GM21390 (cell line): ENCODE measurements around the gene HOXA3.

Experiments used
- ATAC-seq: cut with Tn5 transposase; IDR thresholded peaks from one replicate; pipeline ENCODE4 v1.9.1; 2021; ENCODE audit not compliant: unreplicated experiment

HOXA3 gene

GRCh38 chr7:27189997-27190748 lies 37.8 kb upstream of the HOXA3 start:
- ATAC-seq: no peak

GRCh38 chr7:27189295-27189996 lies 37.1 kb upstream of the HOXA3 start:
- ATAC-seq: no peak

GRCh38 chr7:27188386-27189294 lies 36.3 kb upstream of the HOXA3 start:
- ATAC-seq: no peak

- no peak for ATAC-seq
Observed at GRCh38 chr7:27187475-27188385, 35.3 kb upstream of the HOXA3 start.

DNA sequence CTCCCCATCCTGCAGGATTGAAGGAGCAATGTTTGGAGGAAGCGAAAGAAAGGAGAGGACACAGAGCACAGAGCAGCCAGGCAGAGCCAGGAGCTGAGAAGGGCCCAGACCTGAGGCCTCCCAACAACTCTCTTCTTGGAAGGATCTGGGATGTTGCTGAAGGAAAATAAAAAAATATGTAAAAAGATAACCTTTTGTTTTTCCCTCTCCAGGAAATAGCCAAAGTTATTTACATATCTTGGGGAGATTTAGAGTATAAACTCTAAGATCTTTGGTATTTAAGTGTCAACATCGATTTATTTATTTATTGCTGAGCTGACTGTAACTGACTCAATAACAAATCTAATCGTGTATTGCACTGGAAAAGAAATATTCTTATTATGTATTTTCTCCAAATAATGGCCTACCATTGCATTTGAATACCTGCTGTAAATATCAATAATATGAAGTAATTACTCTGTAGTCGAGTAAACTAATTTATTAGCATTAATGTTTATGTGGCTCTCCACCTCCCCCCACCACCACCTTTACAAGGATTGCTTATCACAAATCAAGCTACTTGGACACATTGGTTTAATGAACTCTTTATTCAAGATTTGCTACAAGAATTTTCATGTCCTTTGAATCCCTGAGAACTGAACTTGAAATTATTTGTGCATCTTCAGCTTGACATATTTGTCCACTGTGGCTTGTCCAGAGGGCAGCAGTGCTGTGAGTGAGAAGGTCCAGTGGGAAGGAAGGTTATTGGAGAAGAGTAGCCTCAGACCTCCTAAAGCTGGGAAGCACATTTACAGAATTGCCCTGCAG lies 34.5 kb upstream of the HOXA3 start:
- ATAC-seq: no peak

DNA sequence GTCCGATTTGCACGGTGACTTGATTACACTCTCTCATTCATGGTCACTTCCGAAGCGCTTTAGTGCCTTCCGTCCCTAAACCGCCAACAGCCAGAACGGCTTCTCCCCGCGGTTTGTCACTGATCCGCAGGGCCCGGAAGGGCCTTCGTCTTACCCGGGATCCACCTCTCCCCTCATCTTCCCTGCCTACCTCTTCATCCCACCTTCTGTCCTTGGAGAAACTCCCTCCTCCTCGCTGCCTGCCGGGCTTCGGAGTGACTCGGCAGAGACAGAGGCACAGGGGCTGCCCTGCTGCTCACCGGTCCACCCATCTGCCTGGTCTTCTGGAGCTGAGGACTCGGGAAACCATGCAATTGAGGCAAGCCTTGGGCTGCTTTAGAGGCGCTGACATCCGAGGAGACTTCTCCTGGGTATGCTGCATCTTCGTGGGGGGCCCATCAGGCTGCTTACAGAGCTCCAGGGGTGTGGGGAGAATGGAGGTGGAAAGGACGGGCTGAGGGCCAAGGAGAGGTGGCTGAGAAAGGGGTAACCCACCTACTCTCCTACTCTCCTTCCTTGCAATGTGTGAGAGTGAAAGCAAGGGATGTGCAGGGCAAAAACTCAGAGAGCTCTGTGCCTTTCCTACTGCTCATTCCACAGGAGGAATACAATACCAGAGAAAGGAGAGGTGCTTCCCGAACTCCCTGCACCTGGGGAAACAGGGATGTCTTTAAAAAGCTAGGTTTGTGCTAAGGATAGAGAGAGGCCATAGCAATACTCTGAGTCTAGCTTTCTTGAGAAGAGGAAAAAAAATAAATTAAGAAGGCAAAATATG lies 33.7 kb upstream of the HOXA3 start:
- no peak for ATAC-seq

- ATAC-seq: no peak
Observed at GRCh38 chr7:27185013-27185853, 32.9 kb upstream of the HOXA3 start, which contains the start of gene HOXA11. HOXA11 (minus strand) TSS chr7:27185232; CDS start chr7:27185144, 88 bp downstream.

GRCh38 chr7:27184337-27185012 lies 32.1 kb upstream of the HOXA3 start:
- ATAC-seq: no peak

DNA sequence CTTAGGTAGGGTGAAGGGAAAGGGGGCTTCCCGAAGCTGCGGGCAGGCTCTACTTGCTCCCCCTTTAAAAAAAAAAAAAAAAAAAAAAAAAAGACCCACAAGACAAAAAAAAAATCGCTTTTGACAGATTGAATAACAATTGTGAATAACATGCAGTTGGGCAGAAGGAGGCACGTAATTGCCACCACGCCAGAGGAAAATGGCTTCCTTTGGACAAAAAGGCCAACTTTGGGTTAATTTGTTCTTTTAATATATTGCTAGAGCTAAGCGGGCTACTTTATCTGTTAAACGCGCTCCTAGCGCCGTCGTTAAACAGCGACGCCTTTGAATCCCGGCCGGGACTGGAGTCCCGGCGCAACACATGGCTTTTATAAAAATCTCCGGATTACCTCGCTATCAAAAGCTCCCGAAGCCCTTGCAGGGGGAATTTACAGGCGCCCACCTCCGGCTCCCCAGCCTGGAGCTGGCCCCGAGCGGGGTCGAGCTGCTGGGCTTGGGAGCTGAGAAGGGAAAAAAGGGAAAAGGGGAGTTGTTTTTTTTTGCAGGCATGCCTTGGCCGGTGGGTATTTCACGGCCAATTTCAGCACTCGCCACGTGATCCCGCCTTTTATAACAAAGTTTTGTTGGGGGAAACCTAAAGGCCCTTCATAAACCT lies 31.4 kb upstream of the HOXA3 start:
- no peak for ATAC-seq

- ATAC-seq: no peak
Observed at GRCh38 chr7:27182861-27183681, 30.7 kb upstream of the HOXA3 start.

DNA sequence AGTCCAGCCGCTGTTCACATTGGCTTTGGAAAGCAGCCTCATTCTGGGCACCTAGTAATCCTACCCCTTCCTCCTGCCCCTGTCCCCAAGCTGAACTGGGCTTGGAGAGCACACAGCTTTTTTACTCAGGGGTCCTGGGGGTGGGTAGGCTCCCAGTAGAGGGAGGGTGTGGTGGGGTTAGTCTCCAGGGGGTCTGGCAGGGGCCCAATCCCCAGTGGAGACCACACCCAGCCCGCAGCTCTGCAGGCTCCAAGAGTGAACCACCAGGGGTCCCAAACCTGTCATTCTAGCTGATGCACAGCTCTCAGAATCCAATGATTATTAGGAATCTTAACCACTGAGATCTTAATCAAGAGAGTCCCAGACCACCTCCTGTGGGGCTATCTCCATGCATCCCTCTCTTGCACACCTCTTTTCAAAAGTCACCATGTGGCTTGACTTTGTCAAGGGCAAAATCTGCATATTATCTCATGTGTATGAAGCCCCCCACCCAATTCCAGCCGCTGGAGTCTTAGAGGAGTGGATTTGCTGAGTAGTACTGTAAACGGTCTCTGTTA lies 30.0 kb upstream of the HOXA3 start:
- ATAC-seq: no peak

DNA sequence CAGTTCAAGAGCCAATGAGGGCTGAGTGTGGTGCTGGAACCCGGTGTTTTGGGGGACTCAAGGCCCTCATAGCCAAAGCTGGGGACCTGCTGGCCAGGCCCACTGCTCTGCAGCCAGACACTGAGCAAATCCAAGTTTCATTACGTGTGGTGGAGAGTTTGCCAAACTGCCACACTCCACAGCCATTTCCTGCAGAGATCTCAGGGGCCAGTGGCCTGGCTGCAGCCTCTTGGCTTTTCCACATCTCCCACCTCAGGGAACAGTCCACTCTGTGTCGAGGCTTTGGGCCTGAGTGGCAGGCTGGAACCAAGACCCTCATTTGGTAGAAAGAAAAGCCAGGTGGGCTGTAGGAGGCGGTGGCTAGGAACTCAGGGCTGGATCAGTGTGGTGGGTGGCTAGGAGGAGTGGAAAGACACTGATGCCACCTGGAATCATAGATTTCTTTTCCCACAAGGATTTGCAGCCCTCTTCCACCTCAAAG lies 29.5 kb upstream of the HOXA3 start:
- no peak for ATAC-seq

DNA sequence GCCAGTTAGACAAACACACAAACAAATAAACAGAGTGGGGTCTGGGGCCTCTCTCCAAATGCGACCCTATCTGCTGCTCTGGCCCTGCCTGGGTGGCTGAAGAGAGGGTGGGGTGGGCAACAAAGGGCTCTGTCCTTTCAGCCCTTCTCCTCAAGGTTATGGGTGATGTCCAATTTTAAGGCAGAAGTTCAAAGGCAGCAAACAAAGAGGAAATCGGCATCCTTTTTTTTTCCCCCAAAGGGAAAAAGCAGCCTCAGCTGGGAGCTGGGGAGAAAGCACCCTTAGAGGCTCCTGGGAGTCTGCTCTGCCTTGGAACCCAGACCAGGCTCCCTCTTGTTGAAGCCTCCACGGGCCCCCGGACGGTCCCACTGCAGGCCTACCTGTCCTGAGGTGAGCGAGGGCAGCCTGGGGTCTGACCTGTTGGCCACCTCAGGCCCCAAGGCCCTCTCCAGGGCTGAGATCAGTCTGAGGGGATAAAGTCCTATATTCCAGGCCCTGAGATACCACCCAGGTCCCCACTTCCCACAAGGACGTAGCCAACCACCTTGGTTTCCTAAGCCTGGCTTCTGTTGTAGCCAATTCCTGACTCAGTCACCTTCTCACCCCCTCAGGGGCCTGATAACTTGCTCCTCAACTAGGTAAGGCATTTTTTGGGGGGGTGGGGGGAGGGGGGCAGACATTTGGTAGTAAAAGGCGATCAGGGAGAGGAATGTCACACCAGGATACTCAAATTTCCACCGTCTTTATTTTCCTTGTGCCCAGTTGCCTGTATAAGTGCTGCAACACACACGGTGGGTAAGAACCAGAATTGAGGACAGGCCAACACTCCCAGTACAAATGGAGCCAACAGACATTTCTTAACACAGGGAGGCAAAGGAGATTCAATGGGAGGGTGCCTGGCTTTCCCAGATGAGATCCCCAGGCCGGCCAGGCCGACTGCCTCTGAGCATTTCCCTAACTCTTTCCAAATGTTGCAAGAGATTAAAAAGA lies 28.3 kb upstream of the HOXA3 start:
- no peak for ATAC-seq
